ENCODE measurements around the gene ZSWIM5.
"Not testable (repeated sequence)": the region's sequence is repeated elsewhere in the genome, so short reads cannot be mapped to it uniquely, and the experiment has no call there.

The ZSWIM5 gene

GRCh38 chr1:45205910-45206721 lies at the start of gene ZSWIM5:
ZSWIM5 (minus strand) TSS chr1:45206605; CDS start chr1:45206350, 255 bp downstream.
- DNase-seq, result peak; percentile 69

DNA sequence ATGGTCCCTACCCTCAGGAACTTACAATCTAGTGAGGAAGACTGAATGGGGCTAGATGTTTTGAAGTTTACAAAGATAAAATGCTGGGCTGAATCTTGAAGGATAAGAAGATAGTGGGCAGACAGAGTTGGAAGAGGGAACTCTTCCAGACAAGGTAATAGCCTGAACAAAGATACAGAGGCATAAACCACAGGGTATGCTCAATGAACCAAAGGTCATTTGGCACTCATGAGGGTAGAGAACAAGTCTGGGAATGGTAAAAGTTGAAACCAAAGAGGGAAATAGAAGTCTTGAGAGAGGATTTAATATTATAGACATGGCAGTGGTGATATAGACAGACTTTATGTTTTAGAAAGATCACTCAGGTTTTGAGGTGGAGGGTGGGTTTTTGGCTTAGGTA lies 48.1 kb upstream of the ZSWIM5 start:
- DNase-seq, result no peak

- DNase-seq, result no peak
Observed at GRCh38 chr1:45250544-45250943, 44.1 kb upstream of the ZSWIM5 start.

GRCh38 chr1:45248004-45248403 lies 41.6 kb upstream of the ZSWIM5 start:
- not testable (repeated sequence) for DNase-seq

- DNase-seq, result no peak
Observed at GRCh38 chr1:45246760-45247159, 40.4 kb upstream of the ZSWIM5 start.

DNA sequence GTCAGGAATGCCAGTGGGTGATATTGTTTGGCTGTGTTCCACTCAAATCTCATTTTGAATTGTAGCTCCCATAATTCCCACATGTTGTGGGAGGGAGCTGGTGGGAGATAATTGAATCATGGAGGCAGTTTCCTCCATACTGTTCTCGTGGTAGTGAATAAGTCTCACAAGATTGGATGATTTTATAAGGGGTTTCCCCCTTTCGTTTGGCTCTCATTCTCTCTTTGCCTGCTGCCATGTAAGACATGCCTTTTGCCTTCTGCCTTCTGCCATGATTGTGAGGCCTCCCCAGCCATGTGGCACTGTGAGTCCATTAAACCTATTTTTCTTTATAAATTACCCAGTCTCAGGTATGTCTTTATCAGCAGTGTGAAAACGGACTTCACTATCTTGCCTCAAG lies 40.0 kb upstream of the ZSWIM5 start:
- not testable (repeated sequence) for DNase-seq

GRCh38 chr1:45244660-45245059 lies 38.3 kb upstream of the ZSWIM5 start:
- DNase-seq, result no peak

DNA sequence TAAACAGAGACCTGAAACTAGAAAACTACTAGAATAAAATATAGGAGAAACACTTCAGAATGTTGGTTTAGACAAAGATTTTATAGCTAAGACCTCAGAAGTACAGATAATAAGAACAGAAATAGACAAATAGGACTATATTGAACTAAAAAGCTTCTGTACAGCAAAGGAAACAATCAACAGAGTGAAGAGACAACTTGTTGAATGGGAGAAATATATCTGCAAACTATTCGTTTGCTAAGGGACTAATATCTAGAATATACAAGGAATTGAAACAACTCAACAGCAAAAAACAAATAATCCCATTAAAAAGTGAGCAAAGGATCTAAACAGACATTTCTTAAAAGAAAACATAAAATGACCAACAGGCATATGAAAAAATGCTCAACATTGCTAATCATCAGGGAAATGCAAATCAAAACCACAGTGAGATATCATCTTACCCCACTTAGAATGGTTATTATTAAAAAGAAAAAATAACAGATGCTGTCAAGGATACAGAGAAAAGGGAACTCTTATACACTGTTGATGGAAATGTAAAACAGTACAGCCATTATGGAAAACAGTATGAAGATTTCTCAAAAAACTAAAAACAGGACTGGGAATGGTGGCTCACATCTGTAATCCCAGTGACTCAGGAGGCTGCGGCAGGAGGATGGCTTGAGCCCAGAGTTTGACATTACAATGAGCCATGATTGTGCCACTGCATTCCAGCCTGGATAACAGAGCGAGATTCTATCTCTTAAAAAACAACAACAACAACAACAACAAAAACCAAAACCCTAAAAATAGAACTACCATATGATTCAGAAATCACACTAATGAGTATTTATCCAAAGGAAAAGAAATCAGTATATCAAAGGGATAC lies 37.3 kb upstream of the ZSWIM5 start:
- DNase-seq, result no peak

- DNase-seq, result no peak
Observed at GRCh38 chr1:45238846-45239245, 32.4 kb upstream of the ZSWIM5 start.

DNA sequence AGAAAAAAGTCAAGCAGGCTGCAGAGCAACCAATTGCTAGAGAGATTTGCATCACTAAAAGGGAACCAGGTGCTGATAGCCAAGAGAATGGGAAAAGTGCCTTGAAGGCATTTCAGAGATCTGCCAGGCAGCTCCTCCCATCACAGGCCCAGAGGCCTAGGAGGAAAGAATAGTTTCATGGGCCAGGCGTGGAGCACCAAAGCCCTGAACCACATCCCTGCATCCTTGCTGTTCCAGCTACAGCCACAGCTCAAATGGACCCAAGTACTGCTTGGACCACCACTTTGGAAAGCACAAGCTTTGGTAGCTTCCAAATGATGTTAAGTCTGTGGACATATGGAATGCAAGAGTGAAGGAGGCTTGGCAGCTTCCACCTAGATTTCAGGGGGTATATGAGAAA lies 29.7 kb upstream of the ZSWIM5 start:
- no peak for DNase-seq

- DNase-seq, result no peak
Observed at GRCh38 chr1:45230537-45230936, 24.1 kb upstream of the ZSWIM5 start.

DNA sequence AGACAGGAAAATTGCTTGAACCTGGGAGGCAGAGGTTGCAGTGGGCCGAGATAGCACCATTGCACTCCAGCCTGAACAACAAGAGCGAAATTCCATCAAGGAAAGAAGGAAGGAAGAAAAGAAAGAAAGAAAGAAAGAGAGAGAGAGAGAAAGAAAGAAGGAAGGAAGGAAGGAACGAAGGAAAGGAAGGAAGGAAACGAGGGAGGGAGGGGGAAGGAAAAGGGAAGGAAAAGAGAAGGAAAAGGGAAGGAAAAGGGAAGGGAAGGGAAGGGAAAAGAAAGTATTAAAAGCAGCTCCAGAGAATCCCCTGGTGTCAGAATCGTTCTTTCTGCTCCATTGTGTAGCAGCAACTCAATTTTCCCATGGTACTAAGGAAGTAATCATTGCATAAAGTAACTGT lies 19.2 kb upstream of the ZSWIM5 start:
- no peak for DNase-seq

DNA sequence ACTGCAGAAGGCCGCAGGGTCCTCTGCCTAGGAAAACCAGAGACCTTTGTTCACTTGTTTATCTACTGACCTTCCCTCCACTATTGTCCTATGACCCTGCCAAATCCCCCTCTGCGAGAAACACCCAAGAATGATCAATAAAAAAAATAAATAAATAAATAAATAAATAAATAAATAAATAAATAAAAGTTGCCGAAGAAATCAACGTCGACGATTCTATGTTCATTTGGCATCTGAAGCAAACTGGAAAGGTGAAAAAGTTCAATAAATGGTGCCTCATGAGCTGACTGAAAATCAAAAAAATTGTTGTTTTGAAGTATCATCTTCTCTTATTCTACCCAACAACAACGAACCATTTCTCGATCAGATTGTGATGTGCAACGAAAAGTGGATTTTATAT lies 17.3 kb upstream of the ZSWIM5 start:
- not testable (repeated sequence) for DNase-seq

DNA sequence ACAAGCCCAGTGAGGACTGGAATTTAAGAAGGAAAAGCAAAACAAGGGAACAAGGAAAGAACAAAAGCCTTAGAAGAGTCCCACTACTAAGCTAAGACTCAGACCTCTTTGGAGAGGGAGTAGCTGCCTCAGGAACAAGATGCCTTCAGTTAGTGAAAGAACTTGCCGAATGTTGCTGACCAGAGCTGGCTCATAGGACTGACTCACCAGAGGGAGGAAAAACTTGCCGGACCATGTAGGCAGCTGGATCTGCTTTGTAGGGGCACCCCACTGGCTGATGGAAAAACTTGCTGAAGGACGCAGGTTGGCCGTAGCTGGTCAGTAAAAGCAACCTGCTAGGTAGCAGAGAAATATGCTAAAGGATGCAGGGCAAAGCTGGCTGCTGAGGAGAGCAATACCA lies 15.3 kb upstream of the ZSWIM5 start:
- DNase-seq, result no peak

- DNase-seq, result no peak
Observed at GRCh38 chr1:45216861-45217260, 10.5 kb upstream of the ZSWIM5 start.

GRCh38 chr1:45216200-45216541 lies 9.8 kb upstream of the ZSWIM5 start:
- DNase-seq, result no peak

GRCh38 chr1:45215485-45216199 lies 9.2 kb upstream of the ZSWIM5 start:
- DNase-seq, result no peak

GRCh38 chr1:45213892-45214291 lies 7.5 kb upstream of the ZSWIM5 start:
- DNase-seq, result no peak

GRCh38 chr1:45211076-45211475 lies 4.7 kb upstream of the ZSWIM5 start:
- DNase-seq, result no peak

DNA sequence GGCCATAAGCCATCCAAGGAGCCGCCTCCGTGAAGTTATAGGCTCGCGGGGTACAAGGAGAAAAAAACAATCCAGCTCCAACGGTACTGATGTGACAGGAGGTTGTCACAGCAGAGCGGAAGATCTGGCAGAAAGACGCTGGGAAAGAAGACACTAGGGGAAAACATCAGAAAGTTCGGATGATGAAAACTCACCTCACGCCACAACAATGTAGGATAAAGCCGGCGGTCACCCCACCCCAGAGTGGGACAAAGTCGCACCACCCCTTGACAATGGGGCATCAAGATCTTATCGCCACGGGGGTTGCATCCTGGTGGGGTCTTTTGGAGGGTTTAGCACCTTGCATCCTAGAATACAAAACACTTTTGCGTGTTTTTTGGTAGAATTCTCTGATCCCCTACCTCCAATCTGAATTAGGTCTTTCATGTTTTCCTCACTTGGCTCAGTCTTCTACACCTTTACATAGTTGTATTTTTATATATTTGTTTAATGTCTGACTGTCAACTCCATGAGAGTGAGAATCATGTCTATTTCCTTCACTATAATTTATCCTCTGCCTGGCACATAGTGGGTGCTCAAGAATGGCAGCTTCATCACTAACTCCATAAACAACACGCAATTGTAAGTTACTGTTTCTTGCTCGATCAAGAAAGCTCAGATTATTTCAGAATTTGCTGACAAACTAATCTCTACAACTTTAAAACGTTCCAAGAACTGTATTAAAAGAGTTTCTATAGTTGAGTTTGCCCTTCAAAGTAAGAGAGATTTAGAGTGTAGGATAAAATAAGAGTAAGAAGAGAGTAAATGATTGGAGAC lies 611 bp upstream of the ZSWIM5 start:
- no peak for DNase-seq

DNA sequence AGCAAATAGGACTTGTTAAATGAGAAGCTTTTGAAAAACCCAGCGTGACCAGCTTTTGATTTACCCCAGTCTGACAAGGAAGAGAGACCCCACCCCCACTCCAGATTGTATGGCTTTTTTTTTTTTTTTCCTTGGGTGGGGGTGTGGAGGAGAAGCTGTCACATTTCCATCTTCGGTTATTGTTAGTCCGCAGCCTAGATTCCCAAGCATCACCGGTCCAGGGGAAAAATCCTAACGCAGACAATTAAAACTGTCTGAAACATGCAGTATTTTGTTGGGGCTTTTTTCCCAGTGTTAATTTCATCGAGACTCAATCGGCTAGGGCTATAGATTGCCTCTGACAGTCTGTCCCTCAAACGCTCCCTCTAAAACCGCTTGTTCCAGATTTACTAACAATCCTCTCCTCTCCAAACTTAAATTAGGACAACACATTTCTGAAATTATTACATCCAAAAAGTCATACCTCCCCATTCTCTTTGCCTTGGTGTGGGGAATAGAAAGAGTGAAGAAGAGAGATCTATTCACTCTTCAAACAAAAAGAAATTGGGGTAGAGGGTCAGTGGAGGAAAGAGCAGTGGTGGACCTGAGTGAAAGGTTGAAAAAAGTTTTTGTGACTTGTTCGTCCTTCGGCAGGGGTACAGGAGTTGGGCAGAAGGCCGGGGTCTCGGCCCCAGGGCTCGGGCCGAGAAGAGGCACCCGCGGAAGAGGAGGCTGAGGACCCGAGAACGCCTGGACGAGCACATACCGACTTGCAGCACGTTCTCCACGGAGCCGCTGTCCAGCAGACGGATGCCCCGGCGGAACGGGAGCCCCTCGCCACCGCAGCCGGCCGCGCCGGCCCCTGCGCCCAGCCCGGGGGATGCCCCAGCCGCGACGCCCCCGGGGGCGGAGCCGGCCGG lies 1.1 kb downstream of the ZSWIM5 start:
- DNase-seq, result peak; percentile 32
